OCI-LY7 (cell line): ENCODE data around the gene SLAMF7. TPM values are rescaled to one million over a fixed set of nuclear protein-coding genes. Genes with fewer than 3 reads are reported as not detected.
A peak's percentile ranks its signal among the peaks of the same experiment; 100 is the strongest.
"Not testable (repeated sequence)": the region's sequence is repeated elsewhere in the genome, so short reads cannot be mapped to it uniquely, and the experiment has no call there.

Source experiments
- BruUV-seq: library from RNA; stranded (reverse); fragments of 400-500 nt; replicated peaks from 2 replicates; lab custom pipeline; 2021; lab: Mats Ljungman, UMichigan
- CTCF ChIA-PET: fragments of 300-600 bp; sonication (Branson Sonifier 250); formaldehyde crosslinking; loops from one replicate; lab custom pipeline; 2022; ENCODE audit warnings: antibody characterized with exemption; ENCODE audit not compliant: unreplicated experiment; lab: Charles Lee
- POLR2A ChIA-PET: fragments of 300-600 bp; sonication (Branson Sonifier 250); formaldehyde crosslinking; loops from one replicate; lab custom pipeline; 2022; ENCODE audit warnings: antibody characterized with exemption; lab: Charles Lee
- DNase-seq: peaks from one replicate; pipeline ENCODE4 v3.0.0-alpha.2; 2015; ENCODE audit warnings: low spot score
- H2AFZ ChIP-seq: fragments of 200-600 bp; sonication (generic), shearing (Covaris generic); 2 replicates; pipeline ENCODE4 v1.6.1; 2014; ENCODE audit warnings: mild to moderate bottlenecking, antibody characterized with exemption, low read length, moderate library complexity
- H3K27ac ChIP-seq: fragments of 200-600 bp; sonication (generic); 2 replicates; pipeline ENCODE4 v1.5.1; 2014; ENCODE audit warnings: mixed run types, low read depth, mild to moderate bottlenecking, moderate library complexity, low read length, inconsistent platforms; ENCODE audit not compliant: poor library complexity, severe bottlenecking
- H3K36me3 ChIP-seq: fragments of 200-600 bp; sonication (generic); 2 replicates; pipeline ENCODE4 v1.6.1; 2014; ENCODE audit warnings: mild to moderate bottlenecking, antibody characterized with exemption, low read length, moderate library complexity, mixed read lengths; ENCODE audit not compliant: insufficient read depth
- H3K4me1 ChIP-seq: fragments of 200-600 bp; sonication (generic); 2 replicates; pipeline ENCODE4 v1.5.1; 2014; ENCODE audit warnings: mild to moderate bottlenecking, low read length; ENCODE audit not compliant: insufficient read depth, poor library complexity, severe bottlenecking
- H3K4me2 ChIP-seq: fragments of 200-600 bp; sonication (generic); 2 replicates; pipeline ENCODE4 v1.6.1; 2014; ENCODE audit warnings: mild to moderate bottlenecking, low read length
- H3K4me3 ChIP-seq: fragments of 200-600 bp; sonication (generic); 2 replicates; pipeline ENCODE4 v1.5.1; 2014; ENCODE audit warnings: mild to moderate bottlenecking, low read depth, low read length; ENCODE audit not compliant: poor library complexity, severe bottlenecking
- H3K79me2 ChIP-seq: fragments of 200-600 bp; sonication (generic); 2 replicates; pipeline ENCODE4 v1.6.1; 2016; ENCODE audit warnings: low read depth, mild to moderate bottlenecking, low read length, moderate library complexity, mixed read lengths; ENCODE audit not compliant: insufficient read depth
- H3K9me2 ChIP-seq: fragments of 200-600 bp; sonication (generic); 2 replicates; pipeline ENCODE4 v1.6.1; 2016; ENCODE audit warnings: mild to moderate bottlenecking, low read length, mixed read lengths; ENCODE audit not compliant: insufficient read depth
- H3K9me3 ChIP-seq: fragments of 200-600 bp; sonication (generic); 2 replicates; pipeline ENCODE4 v1.6.1; 2014; ENCODE audit warnings: mild to moderate bottlenecking, mixed run types, low read length, mixed read lengths
- H4K20me1 ChIP-seq: fragments of 200-600 bp; sonication (generic); 2 replicates; pipeline ENCODE4 v1.6.1; 2014; ENCODE audit warnings: mild to moderate bottlenecking, antibody characterized with exemption, low read length, moderate library complexity, mixed read lengths; ENCODE audit not compliant: insufficient read depth
- CTCF ChIP-seq: fragments of 200-600 bp; sonication (generic); conservative IDR thresholded peaks from 2 replicates; pipeline ENCODE4 v1.5.1; 2014; ENCODE audit warnings: mild to moderate bottlenecking, antibody characterized with exemption, low read length, moderate library complexity, mixed read lengths
- EZH2phosphoT487 ChIP-seq: fragments of 200-600 bp; sonication (generic); IDR thresholded peaks from 2 replicates; pipeline ENCODE4 v1.6.1; 2018; ENCODE audit warnings: low read depth, borderline replicate concordance, mild to moderate bottlenecking, mixed run types, antibody characterized with exemption, low read length, moderate library complexity, mixed read lengths
- intact Hi-C: fragments of 100-400 bp; cut with micrococcal nuclease; formaldehyde crosslinking; loops from one replicate; pipeline ENCODE4 v1.10.0; 2022; ENCODE audit not compliant: unreplicated experiment
- total RNA-seq, 2 experiments: library from RNA; depleted of rRNA in 1 of 2; stranded (reverse); fragments of >200 nt in 1 of 2; shearing (Covaris generic) in 1 of 2; gene quantifications; 2 replicates each; pipeline ENCODE4 v1.2.3, GENCODE V29; 2014 to 2022

Gene SLAMF7
- total RNA-seq, 2 experiments from 2014 or later, result not detected

DNA sequence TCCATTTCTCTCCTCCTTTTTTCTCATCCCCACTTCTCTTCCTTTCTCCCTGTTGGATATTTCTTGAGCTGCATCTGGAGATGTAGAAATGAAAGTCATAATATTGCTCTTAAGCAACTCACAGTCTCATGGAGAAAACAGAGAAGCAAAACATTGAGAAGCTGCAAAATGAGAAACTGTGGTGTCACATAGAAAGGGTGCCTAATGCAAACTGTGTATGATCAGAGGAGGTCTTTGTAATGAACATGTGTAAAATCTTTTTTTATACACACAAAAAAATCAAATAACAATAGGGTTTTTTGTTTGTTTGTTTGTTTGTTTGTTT, 11.8 kb upstream of the SLAMF7 start:
- H2AFZ ChIP-seq, result peak overlapping the region; percentile 82; the same call in 1 of the 2 replicates

GRCh38 chr1:160731564-160731963, 7.5 kb upstream of the SLAMF7 start:
- H3K9me3 ChIP-seq, CTCF ChIA-PET, H2AFZ ChIP-seq, H4K20me1 ChIP-seq, BruUV-seq, H3K27ac ChIP-seq, H3K36me3 ChIP-seq, H3K4me3 ChIP-seq, H3K79me2 ChIP-seq, DNase-seq, H3K4me2 ChIP-seq, H3K9me2 ChIP-seq, intact Hi-C loops: not testable (repeated sequence)
- peaks cover 27% of the 10 kb centered on the region for H3K4me1 ChIP-seq
- POLR2A ChIA-PET, result interaction anchor here (0.7 kb wide), 1 partner anchor 161 kb away, joined by 5 read pairs; no protein-coding TSS in a partner anchor

More for the DNA sequence above, 11.8 kb upstream of the SLAMF7 start:
- Histone ChIP-seq H3K4me1 (peaks cover 22% of the 10 kb centered on the region), H3K79me2 (no peaks in the 10 kb centered on the region), H3K27ac (no peak overlapping the region), H4K20me1 (no peaks in the 10 kb centered on the region), H3K4me3 (peak overlapping the region; percentile 12), H3K4me2 (peak overlapping the region; percentile 31; the same call in 1 of the 2 replicates), H3K36me3 (no peaks in the 10 kb centered on the region), H3K9me3 (no peaks in the 10 kb centered on the region), H3K9me2 (no peaks in the 10 kb centered on the region)
- no peak for TF ChIP-seq EZH2phosphoT487
- no peak for TF ChIP-seq CTCF
- intact Hi-C loops, result loop anchor here (1.0 to 2.0 kb wide), 4 partner anchors 41 to 224 kb away; no protein-coding TSS in a partner anchor
- no TSS peak for BruUV-seq
- CTCF ChIA-PET, result no interaction called here
- DNase-seq, result no peak
- POLR2A ChIA-PET, result no interaction called here

GRCh38 chr1:160731990-160732389, 7.1 kb upstream of the SLAMF7 start:
- Histone ChIP-seq H3K4me2 (peak overlapping the region; percentile 19; the same call in 1 of the 2 replicates), H3K9me2 (no peaks in the 10 kb centered on the region), H3K4me3 (no peak overlapping the region), H3K9me3 (peaks cover 5% of the 10 kb centered on the region; the same call in 1 of the 2 replicates), H4K20me1 (no peaks in the 10 kb centered on the region), H3K79me2 (no peaks in the 10 kb centered on the region), H3K27ac (no peak overlapping the region), H3K4me1 (peaks cover 24% of the 10 kb centered on the region), H2AFZ (no peak overlapping the region), H3K36me3 (no peaks in the 10 kb centered on the region)
- POLR2A ChIA-PET, result interaction anchor here (0.7 kb wide), 1 partner anchor 161 kb away, joined by 5 read pairs; no protein-coding TSS in a partner anchor
- CTCF ChIA-PET, result no interaction called here
- no TSS peak for BruUV-seq
- DNase-seq, result no peak
- no peak for TF ChIP-seq CTCF
- no peak for TF ChIP-seq EZH2phosphoT487
- intact Hi-C loops, result no loop called here
